Thymus (tissue), 11 donors: ENCODE measurements around the gene MYCN. TPM values are rescaled to one million over a fixed set of nuclear protein-coding genes. Genes with fewer than 3 reads are reported as not detected.
"Not testable (repeated sequence)": the region's sequence is repeated elsewhere in the genome, so short reads cannot be mapped to it uniquely, and the experiment has no call there.

Source experiments
- DNase-seq, 9 donors: peaks; one replicate each; pipeline ENCODE4 v3.0.0-alpha.2; 2013; ENCODE audit warnings: low spot score in 9 of 9, low read depth in 6 of 9, missing footprints in 1 of 9
- H3K27ac ChIP-seq, 2 donors: one replicate each; pipeline ENCODE4 v1.5.1; 2013; ENCODE audit warnings: control low read depth in 1 of 2, low read depth in 1 of 2, low read length in 1 of 2, mild to moderate bottlenecking in 1 of 2, moderate library complexity in 1 of 2
- H3K27me3 ChIP-seq, 2 donors: one replicate each; pipeline ENCODE4 v1.5.1; 2013; ENCODE audit warnings: low read length in 1 of 2; ENCODE audit not compliant: control insufficient read depth in 2 of 2, insufficient read depth in 1 of 2
- H3K36me3 ChIP-seq, 2 donors: one replicate each; pipeline ENCODE4 v1.5.1; 2013; ENCODE audit warnings: low read length in 1 of 2, mild to moderate bottlenecking in 1 of 2, moderate library complexity in 1 of 2; ENCODE audit not compliant: control insufficient read depth in 2 of 2, insufficient read depth in 2 of 2
- H3K4me1 ChIP-seq, 2 donors: one replicate each; pipeline ENCODE4 v1.5.1; 2013; ENCODE audit warnings: low read length in 2 of 2; ENCODE audit not compliant: control insufficient read depth in 2 of 2, insufficient read depth in 2 of 2
- H3K4me3 ChIP-seq, 2 donors: one replicate each; pipeline ENCODE4 v1.5.1; 2013; ENCODE audit warnings: low read length in 2 of 2, control low read depth in 1 of 2, mild to moderate bottlenecking in 1 of 2
- H3K9me3 ChIP-seq, 2 donors: one replicate each; pipeline ENCODE4 v1.5.1; 2013; ENCODE audit warnings: low read length in 1 of 2, mild to moderate bottlenecking in 1 of 2; ENCODE audit not compliant: control insufficient read depth in 2 of 2, insufficient read depth in 1 of 2
- whole genome bisulfite sequencing: extraction: QIAGEN DNeasy Blood & Tissue Kit; methylation state at CpG from one replicate; pipeline ENCODE4 v1.1.7; 2013; 5-methylcytosine and 5-hydroxymethylcytosine counted together
- polyA plus RNA-seq: library from polyadenylated mRNA; stranded (reverse); fragments of 200-250 nt; gene quantifications from one replicate; pipeline ENCODE4 v1.2.3, GENCODE V29; 2013
- total RNA-seq: library from RNA; stranded (reverse); fragments of 120-200 nt; gene quantifications from one replicate; pipeline ENCODE4 v1.2.4, GENCODE V29; 2013
- donor health status: healthy.

Gene MYCN
- total and polyA plus RNA-seq, 2 donors, result 1.8 to 5.8 TPM

- Histone ChIP-seq H3K9me3 (no peaks in the 10 kb centered on the region), H3K4me1 (no peaks in the 10 kb centered on the region), H3K4me3 (no peak overlapping the region), H3K36me3 (no peaks in the 10 kb centered on the region), H3K27me3 (no peaks in the 10 kb centered on the region), H3K27ac (no peak overlapping the region)
- 94% methylated on average over 6 of the region's 6 CpGs for WGBS
- no peak for DNase-seq
These were observed 34.3 kb upstream of the MYCN start for GRCh38 chr2:15905986-15906491.

GRCh38 chr2:15906778-15907177, 33.6 kb upstream of the MYCN start:
- H3K4me3 ChIP-seq, result no peak overlapping the region
- H3K4me1 ChIP-seq, result no peaks in the 10 kb centered on the region
- H3K36me3 ChIP-seq, result no peaks in the 10 kb centered on the region
- no peak overlapping the region for H3K27ac ChIP-seq
- DNase-seq, result no peak
- H3K9me3 ChIP-seq, result no peaks in the 10 kb centered on the region
- WGBS, result 97% methylated on average over 5 of the region's 5 CpGs
- no peaks in the 10 kb centered on the region for H3K27me3 ChIP-seq

- Histone ChIP-seq H3K4me3 (no peak overlapping the region), H3K27me3 (no peaks in the 10 kb centered on the region), H3K4me1 (no peaks in the 10 kb centered on the region), H3K36me3 (no peaks in the 10 kb centered on the region), H3K9me3 (no peaks in the 10 kb centered on the region), H3K27ac (no peak overlapping the region)
- WGBS, result 93% methylated on average over 2 of the region's 2 CpGs
- DNase-seq, result no peak
These were observed 32.7 kb upstream of the MYCN start for GRCh38 chr2:15907461-15908324.

- Histone ChIP-seq H3K27me3 (no peaks in the 10 kb centered on the region), H3K9me3 (no peaks in the 10 kb centered on the region), H3K4me1 (no peaks in the 10 kb centered on the region), H3K4me3 (no peak overlapping the region), H3K36me3 (no peaks in the 10 kb centered on the region), H3K27ac (no peak overlapping the region)
- no peak for DNase-seq
- 95% methylated on average over 4 of the region's 4 CpGs for WGBS
These were observed 32.0 kb upstream of the MYCN start for GRCh38 chr2:15908371-15908770.

- no peak for DNase-seq
- Histone ChIP-seq H3K4me1 (no peaks in the 10 kb centered on the region), H3K4me3 (no peak overlapping the region), H3K27me3 (no peaks in the 10 kb centered on the region), H3K36me3 (no peaks in the 10 kb centered on the region), H3K9me3 (no peaks in the 10 kb centered on the region), H3K27ac (no peak overlapping the region)
- 96% methylated on average over 4 of the region's 4 CpGs for WGBS
These were observed 31.2 kb upstream of the MYCN start for GRCh38 chr2:15909157-15909556.

GRCh38 chr2:15909736-15910135, 30.6 kb upstream of the MYCN start:
- WGBS, result 93% methylated on average over 4 of the region's 4 CpGs

GRCh38 chr2:15911270-15911669, 29.1 kb upstream of the MYCN start:
- not testable (repeated sequence) for H3K9me3 ChIP-seq, H3K27ac ChIP-seq, H3K4me1 ChIP-seq, H3K4me3 ChIP-seq, DNase-seq, H3K27me3 ChIP-seq, H3K36me3 ChIP-seq
- 98% methylated on average over 3 of the region's 3 CpGs for WGBS

More at GRCh38 chr2:15909736-15910135, 30.6 kb upstream of the MYCN start:
- Histone ChIP-seq H3K27ac (no peak overlapping the region), H3K9me3 (no peaks in the 10 kb centered on the region), H3K4me3 (no peak overlapping the region), H3K27me3 (no peaks in the 10 kb centered on the region), H3K36me3 (no peaks in the 10 kb centered on the region), H3K4me1 (no peaks in the 10 kb centered on the region)
- no peak for DNase-seq

GRCh38 chr2:15911686-15912085, 28.7 kb upstream of the MYCN start:
- Histone ChIP-seq H3K36me3 (no peaks in the 10 kb centered on the region), H3K4me3 (no peak overlapping the region), H3K4me1 (no peaks in the 10 kb centered on the region), H3K27me3 (no peaks in the 10 kb centered on the region), H3K9me3 (no peaks in the 10 kb centered on the region), H3K27ac (no peak overlapping the region)
- no peak for DNase-seq
- WGBS, result 94% methylated on average over 3 of the region's 3 CpGs

- no peak overlapping the region for H3K27ac ChIP-seq
- H3K4me1 ChIP-seq, result no peaks in the 10 kb centered on the region
- no peak overlapping the region for H3K4me3 ChIP-seq
- no peaks in the 10 kb centered on the region for H3K9me3 ChIP-seq
- DNase-seq, result no peak
- H3K36me3 ChIP-seq, result no peaks in the 10 kb centered on the region
- 89% methylated on average over 10 of the region's 10 CpGs for WGBS
- H3K27me3 ChIP-seq, result no peaks in the 10 kb centered on the region
These were observed 28.1 kb upstream of the MYCN start for GRCh38 chr2:15912203-15912602.
